ENCODE measurements around the gene NUDT2.
"Not testable (repeated sequence)": the region's sequence is repeated elsewhere in the genome, so short reads cannot be mapped to it uniquely, and the experiment has no call there.

NUDT2 gene

GRCh38 chr9:34334916-34335315 lies 5.5 kb downstream of the NUDT2 start:
- DNase-seq (ENCODE audit: low read depth, low spot score): no peak

DNA sequence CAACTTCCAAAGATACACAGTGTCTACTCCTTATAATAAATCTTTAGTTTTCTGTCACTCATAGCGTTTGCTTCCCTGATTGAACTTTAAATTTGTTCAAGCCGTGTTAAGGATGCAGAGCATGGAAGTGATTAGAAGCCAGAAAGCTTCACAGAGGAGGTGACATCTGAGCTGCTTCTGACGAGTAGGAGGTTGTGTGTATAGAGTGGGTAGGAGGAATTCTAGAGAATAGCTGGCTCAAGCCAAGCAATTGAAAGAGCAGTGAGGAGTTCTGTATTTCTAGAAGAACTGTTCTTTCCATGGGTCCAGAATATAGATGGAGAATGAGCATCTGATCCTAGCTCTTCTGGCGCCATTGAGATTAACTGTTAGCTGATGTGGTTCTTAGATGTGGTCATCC lies 6.0 kb downstream of the NUDT2 start:
- no peak for DNase-seq (ENCODE audit: low read depth, low spot score)

DNA sequence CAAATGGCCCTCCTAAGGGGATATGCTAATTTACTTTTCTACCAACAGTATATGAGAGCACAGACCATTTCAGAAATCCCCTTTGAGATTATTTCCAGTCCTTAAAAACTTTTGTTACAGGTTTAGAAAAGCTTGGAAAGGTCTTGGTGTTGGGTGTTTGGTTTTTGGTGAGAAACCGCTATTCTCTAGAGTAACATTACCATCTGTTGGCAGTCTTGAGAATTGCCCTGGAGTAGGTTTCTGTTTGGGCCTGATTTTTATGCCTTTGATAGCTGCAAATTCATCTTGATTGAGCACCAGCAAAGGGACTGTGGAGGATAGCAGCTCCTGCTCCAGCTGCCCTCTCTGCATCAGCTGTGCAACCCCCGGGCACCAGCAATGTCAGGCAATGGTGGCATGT lies 8.0 kb downstream of the NUDT2 start:
- DNase-seq (ENCODE audit: low read depth, low spot score): no peak

DNA sequence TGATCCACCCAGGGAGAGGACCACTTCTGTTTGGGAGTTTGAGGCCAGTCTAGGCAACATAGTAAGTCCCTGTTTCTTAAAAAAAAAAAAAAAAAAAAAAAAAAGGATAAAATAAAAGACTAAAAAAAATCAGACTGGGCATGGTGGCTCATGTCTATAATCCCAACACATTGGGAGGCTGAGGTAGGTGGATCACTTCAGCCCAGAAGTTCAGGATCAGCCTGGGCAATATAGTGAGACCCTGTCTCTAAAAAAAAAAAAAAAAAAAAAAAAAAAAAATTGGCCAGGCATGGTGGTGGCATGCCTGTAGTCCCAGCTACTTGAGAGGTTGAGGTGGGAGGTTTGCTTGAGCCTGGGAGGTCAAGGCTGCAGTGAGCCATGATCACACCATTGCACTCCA lies 8.7 kb downstream of the NUDT2 start:
- DNase-seq (ENCODE audit: low read depth, low spot score): not testable (repeated sequence)

DNA sequence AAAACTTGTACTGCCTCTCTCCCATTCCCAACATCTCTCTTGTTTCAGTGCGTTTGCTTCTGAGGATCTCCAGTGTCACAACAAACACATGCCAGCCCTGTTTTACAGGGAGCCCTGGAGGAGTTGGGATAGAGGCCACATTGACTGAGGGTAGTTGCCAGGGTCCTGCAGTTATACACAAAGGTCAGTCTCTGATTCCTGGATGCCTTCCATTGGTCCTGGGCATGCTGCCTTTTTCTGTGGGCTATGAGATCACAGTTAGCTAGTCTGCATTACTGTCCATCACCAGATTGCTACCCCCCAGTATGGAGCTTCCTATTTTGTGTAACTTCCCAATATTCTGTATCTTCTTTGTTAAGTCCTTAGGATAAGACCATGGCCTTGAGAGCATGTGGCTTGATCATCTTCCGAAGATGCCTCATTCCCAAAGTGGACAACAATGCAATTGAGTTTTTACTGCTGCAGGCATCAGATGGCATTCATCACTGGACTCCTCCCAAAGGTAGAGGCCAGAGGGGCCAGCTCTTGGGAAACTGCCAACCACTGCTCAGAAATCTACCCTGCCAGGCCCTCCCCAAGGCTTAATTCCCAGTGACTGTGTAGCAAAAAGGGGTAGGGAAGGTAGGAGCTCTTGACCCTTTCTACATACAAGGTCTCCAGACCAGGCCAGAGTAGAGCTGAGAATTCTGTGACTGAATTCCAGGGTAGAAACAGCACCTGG lies 9.5 kb downstream of the NUDT2 start:
- no peak for DNase-seq (ENCODE audit: low read depth, low spot score)

DNA sequence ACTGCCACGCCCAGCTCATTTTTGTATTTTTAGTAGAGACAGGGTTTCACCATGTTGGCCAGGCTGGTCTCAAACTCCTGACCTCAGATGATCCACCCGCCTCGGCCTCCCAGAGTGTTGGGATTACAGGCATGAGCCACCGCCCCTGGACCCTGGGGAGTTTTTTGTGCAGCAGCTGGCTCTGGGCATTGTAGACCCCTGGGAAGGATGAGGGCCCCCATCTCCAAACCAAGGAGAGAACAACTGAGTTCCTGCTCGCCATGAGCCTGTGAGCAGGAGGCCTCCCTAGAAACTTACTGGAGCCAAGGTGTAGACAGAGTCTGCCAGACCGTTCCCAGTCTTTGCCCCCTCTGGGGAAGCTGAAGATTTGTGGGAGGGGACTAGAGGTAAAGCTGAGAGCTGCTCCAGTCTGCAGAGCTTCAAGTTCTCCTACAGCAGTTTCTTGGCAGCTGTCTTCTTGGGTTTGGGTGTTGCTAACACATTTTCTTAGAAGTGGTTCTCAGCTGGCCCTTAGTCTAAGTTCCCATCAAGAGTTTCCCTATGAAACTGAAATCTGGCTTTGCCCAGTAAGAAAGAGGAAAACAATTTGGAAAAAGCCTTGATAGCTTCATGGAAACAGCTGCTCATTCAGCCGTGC lies 12.4 kb downstream of the NUDT2 start:
- DNase-seq (ENCODE audit: low read depth, low spot score): no peak

DNA sequence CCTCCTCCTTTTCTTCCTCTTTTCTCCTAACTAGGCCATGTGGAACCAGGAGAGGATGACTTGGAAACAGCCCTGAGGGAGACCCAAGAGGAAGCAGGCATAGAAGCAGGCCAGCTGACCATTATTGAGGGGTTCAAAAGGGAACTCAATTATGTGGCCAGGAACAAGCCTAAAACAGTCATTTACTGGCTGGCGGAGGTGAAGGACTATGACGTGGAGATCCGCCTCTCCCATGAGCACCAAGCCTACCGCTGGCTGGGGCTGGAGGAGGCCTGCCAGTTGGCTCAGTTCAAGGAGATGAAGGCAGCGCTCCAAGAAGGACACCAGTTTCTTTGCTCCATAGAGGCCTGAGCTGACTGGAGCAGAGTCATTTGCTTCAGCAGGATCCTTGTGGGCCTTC lies 13.7 kb downstream of the NUDT2 start:
- DNase-seq (ENCODE audit: low read depth, low spot score): no peak

- no peak for DNase-seq (ENCODE audit: low read depth, low spot score)
These were observed 14.2 kb downstream of the NUDT2 start for GRCh38 chr9:34343605-34344004.

GRCh38 chr9:34346873-34347799 lies 17.8 kb downstream of the NUDT2 start:
- DNase-seq (ENCODE audit: low read depth, low spot score): no peak

- DNase-seq (ENCODE audit: low read depth, low spot score): no peak
These were observed 18.4 kb downstream of the NUDT2 start for GRCh38 chr9:34347800-34348158.

- no peak for DNase-seq (ENCODE audit: low read depth, low spot score)
These were observed 20.0 kb downstream of the NUDT2 start for GRCh38 chr9:34349324-34349723.

DNA sequence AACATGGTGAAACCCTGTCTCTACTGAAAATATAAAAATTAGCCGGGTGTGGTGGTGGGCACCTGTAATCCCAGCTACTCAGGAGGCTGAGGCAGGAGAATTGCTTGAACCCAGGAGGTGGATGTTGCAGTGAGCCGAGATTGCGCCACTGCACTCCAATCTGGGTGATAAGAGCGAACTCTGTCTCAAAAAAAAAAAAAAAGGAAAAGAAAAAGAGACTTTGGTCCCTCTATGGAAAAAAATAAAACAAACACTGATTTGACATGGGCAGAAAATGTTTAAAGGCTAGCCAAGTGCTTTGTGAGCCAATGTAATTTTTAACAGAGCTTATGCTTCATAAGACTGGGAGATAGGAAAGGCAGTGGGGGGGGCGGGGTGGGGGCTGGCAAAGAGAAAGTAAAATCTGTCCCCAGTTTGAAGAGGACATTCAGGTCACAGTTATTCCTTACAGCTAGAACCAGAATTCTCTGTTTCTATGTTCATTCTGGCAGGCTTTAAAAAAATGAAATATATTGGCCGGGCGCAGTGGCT lies 22.8 kb downstream of the NUDT2 start:
- DNase-seq (ENCODE audit: low read depth, low spot score): not testable (repeated sequence)

DNA sequence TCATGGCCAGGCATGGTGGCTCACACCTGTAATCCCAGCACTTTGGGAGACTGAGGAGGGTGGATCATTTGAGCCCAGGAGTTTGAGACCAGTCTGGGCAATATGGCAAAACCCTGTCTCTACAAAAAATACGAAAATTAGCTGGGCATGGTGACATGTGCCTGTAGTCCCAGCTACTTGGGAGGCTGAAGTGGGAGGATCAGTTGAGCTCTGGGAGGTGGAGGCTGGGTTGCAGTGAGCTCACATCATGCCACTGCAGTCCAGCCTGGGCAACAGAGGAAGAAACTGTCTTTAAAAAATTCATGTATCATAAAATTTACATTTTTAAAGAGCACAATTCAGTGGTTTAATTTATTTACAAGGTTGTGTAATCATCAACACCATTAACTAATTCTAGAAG lies 23.6 kb downstream of the NUDT2 start:
- DNase-seq (ENCODE audit: low read depth, low spot score): not testable (repeated sequence)

DNA sequence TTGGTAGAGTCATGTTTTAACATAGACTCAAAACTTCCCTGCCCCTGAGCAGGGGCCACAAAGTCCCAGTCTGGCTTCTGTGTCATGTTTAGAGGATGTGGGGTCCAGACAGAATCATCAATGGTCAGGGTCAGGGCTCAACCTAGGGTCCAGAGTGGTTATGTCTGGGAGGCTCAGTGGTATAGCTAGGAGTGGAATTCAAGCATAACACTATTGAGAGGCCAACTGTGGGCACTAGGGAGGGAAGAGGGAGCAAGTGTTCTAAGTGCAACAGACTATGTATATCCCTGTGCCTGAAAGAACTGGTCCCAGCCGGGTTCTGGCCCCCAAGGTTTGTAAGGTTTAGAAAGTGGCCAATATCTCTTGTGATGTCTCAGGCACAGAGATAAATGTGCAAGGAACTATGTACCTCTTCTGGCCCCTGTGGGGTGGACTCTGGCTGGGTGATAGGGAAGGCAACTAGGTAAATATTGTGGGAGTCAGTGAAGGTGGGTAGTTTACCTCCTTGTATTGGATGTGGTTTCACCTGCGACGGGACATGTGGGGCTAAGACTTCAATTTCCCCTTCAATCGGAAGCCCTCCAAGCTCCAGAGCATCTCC lies 33.3 kb downstream of the NUDT2 start:
- DNase-seq (ENCODE audit: low read depth, low spot score): no peak

DNA sequence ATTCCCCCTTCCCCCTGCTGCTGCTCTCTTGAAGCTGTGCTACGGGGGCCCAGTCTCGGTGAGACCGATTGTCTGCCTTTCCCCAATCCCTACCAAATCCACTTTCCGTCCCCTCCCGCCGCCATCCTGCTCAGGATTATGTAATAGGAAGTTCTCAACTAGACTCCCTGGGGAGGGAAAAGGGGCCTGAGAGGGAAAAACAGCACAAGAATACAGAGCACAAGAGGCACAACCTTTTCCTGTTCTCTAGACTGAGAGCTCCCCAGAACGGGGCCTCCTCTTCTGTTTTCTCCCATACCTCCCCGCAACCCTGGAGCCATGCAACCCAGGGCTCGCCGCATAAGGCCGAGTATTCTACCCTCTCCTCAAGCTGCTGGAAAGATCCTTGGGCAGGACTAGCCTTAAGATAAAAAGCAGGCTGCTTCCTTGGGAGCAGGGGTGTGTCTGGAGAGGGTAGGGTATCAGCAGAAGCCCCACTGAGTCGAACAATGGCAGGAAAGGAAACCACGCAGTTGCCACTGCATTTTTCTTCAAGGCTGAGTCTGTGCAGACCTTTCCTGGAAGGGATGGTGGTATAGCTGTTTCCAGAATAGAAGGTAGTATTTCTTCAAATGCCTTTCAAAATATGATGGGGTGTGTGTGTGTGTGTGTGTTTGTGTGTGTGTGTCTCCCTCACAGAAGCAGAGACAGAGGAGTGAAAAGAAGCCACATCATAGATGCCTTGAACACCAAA lies 34.4 kb downstream of the NUDT2 start:
- DNase-seq (ENCODE audit: low read depth, low spot score): no peak

- DNase-seq (ENCODE audit: low read depth, low spot score): no peak
These were observed 35.9 kb downstream of the NUDT2 start for GRCh38 chr9:34365282-34365681.

DNA sequence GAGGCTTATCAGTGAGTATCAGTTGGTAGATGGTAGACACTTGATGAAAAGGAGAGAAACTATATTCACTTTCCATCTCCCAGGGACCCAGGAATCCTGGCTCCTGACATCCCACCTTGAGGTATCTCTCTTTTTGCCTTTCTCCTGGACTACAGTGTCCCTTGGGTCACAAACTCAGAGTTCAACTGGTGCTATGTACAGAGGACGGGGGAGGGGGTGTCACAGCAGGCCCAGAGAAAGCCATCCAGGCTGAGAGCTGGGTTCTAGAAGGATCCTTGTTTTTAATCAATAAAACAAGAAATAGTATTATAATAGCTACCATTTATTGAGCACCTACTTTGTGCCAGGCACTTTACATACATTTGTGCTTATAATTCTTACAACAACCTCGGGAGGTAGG lies 37.0 kb downstream of the NUDT2 start:
- no peak for DNase-seq (ENCODE audit: low read depth, low spot score)

DNA sequence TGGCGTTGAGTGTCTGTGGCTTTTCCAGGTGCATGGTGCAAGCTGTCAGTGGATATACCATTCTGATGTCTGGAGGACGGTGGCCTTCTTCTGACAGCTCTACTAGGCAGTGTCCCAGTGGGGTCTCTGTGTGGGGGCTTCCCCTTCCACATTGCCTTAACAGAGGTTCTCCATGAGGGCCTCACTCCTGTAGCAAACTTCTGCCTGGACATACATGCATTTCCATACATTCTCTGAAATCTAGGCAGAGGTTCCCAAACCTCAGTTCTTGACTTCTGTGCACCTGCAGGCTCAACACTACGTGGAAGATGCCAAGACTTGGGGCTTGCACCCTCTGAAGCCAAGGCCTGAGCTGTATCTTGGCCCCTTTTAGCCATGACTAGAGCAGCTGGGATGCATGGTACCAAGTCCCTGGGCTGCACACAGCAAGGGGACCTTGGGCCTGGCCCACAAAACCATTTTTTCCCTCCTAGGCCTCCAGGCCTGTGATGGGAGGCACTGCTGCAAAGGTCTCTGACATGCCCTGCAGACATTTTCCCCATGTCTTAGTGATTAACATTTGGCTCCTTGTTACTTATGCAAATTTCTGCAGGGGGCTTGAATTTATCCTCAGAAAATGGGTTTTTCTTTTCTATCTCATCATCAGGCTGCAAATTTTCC lies 38.5 kb downstream of the NUDT2 start:
- not testable (repeated sequence) for DNase-seq (ENCODE audit: low read depth, low spot score)

DNA sequence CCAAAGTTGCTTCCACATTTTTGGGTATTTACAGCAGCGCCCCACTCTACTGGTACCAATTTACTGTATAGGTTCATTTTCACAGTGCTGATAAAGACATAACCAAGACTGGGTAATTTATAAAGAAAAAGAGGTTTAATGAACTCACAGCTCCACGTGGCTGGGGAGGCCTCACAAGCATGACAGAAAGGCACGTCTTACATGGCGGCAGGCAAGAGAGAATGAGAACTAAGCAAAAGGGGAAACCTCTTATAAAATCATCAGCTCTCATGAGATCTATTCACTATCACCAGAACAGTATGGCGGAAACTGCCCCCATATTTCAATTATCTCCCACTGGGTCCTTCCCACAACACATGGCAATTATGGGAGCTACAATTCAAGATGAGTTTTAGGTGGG lies 39.4 kb downstream of the NUDT2 start:
- DNase-seq (ENCODE audit: low read depth, low spot score): not testable (repeated sequence)

GRCh38 chr9:34369636-34370035 lies 40.3 kb downstream of the NUDT2 start:
- DNase-seq (ENCODE audit: low read depth, low spot score): no peak
